Colonic mucosa (tissue), 4 donors: ENCODE data around the gene STON2. TPM values are rescaled to one million over a fixed set of nuclear protein-coding genes. Genes with fewer than 3 reads are reported as not detected.

Experiments used
- DNase-seq: peaks from one replicate; pipeline ENCODE4 v3.0.0-alpha.2; 2020
- H3K27ac ChIP-seq: fragments of 200-600 bp; one replicate; pipeline ENCODE4 v1.8.0; 2021
- H3K27me3 ChIP-seq: fragments of 200-600 bp; one replicate; pipeline ENCODE4 v1.8.0; 2021
- H3K36me3 ChIP-seq: fragments of 200-600 bp; one replicate; pipeline ENCODE4 v1.8.0; 2021
- H3K4me1 ChIP-seq: fragments of 200-600 bp; one replicate; pipeline ENCODE4 v1.8.0; 2021; ENCODE audit warnings: mild to moderate bottlenecking
- H3K4me3 ChIP-seq: fragments of 200-600 bp; one replicate; pipeline ENCODE4 v1.8.0; 2021
- H3K9ac ChIP-seq, 2 donors: one replicate each; pipeline ENCODE4 v1.7.0; 2013; ENCODE audit warnings: control low read depth in 2 of 2, low read depth in 2 of 2, low read length in 2 of 2
- H3K9me3 ChIP-seq: fragments of 200-600 bp; one replicate; pipeline ENCODE4 v1.8.0; 2021
- intact Hi-C: fragments of 100-400 bp; cut with DNase I; formaldehyde crosslinking; loops from one replicate; pipeline ENCODE4 v1.14.1; 2022
- total RNA-seq, 2 donors: library from RNA; stranded (reverse); fragmentation: NEBNext Ultra II Directional in 1 of 2; extraction: Animal tissue kit (Norgen Biotek cat#: 25700) in 1 of 2; gene quantifications; one replicate each; pipeline ENCODE4 v1.2.1, GENCODE V29; 2021
- TF ChIP-seq, protein P1 (sequence below): fragments of 200-600 bp; IDR thresholded peaks from one replicate; pipeline ENCODE4 v1.8.0; 2022; ENCODE audit warnings: antibody characterized with exemption, mild to moderate bottlenecking
- donor health status: healthy.
- donor health status: DM: no; HTN: no; CAD: no.
- donor health status: DM: no; HTN: no; CAD: no.

STON2 gene
- total RNA-seq, 2 donors from 2014 or later, result 12.7 to 15.1 TPM

DNA sequence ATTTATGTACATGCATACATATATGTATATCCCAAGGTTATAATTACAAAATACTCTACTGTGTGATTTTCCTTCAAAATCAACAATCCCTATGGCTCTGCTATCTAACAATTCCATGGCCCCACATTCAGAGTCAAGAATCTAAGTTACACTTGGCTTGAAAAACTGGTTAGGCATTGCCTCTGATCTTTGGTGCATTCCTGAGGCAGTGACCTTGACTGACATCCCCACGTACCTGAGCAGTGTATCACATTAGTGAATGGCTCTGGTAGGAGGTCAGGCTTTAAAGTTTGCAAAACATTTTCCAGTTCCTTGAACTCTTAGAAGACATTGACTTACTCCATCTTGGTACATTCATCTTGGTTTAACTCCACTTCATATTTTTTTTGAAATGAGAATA lies 8.5 kb upstream of the STON2 start:
- H3K27ac ChIP-seq, result no peak overlapping the region
- H3K9ac ChIP-seq, result no peak overlapping the region
- no peak for DNase-seq
- no peaks in the 10 kb centered on the region for H3K27me3 ChIP-seq
- no peaks in the 10 kb centered on the region for H3K9me3 ChIP-seq
- H3K4me1 ChIP-seq, result no peaks in the 10 kb centered on the region
- no peak overlapping the region for H3K4me3 ChIP-seq
- TF ChIP-seq, protein P1, sequence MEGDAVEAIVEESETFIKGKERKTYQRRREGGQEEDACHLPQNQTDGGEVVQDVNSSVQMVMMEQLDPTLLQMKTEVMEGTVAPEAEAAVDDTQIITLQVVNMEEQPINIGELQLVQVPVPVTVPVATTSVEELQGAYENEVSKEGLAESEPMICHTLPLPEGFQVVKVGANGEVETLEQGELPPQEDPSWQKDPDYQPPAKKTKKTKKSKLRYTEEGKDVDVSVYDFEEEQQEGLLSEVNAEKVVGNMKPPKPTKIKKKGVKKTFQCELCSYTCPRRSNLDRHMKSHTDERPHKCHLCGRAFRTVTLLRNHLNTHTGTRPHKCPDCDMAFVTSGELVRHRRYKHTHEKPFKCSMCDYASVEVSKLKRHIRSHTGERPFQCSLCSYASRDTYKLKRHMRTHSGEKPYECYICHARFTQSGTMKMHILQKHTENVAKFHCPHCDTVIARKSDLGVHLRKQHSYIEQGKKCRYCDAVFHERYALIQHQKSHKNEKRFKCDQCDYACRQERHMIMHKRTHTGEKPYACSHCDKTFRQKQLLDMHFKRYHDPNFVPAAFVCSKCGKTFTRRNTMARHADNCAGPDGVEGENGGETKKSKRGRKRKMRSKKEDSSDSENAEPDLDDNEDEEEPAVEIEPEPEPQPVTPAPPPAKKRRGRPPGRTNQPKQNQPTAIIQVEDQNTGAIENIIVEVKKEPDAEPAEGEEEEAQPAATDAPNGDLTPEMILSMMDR, result no peak
- no peaks in the 10 kb centered on the region for H3K36me3 ChIP-seq
- intact Hi-C loops, result no loop called here

- Histone ChIP-seq H3K27ac (no peak overlapping the region), H3K36me3 (no peaks in the 10 kb centered on the region), H3K4me3 (no peak overlapping the region), H3K4me1 (no peaks in the 10 kb centered on the region), H3K9me3 (no peaks in the 10 kb centered on the region), H3K9ac (no peak overlapping the region), H3K27me3 (no peaks in the 10 kb centered on the region)
- intact Hi-C loops, result no loop called here
- DNase-seq, result no peak
- TF ChIP-seq, protein P1, result no peak
Measured at GRCh38 chr14:81406863-81407262, 6.7 kb upstream of the STON2 start.

GRCh38 chr14:81402123-81402495 lies 2.0 kb upstream of the STON2 start:
- H3K27me3 ChIP-seq, result no peaks in the 10 kb centered on the region
- DNase-seq, result no peak
- H3K9me3 ChIP-seq, result no peaks in the 10 kb centered on the region
- no peak overlapping the region for H3K9ac ChIP-seq
- no peaks in the 10 kb centered on the region for H3K4me1 ChIP-seq
- intact Hi-C loops, result no loop called here
- H3K4me3 ChIP-seq, result no peak overlapping the region
- no peaks in the 10 kb centered on the region for H3K36me3 ChIP-seq
- H3K27ac ChIP-seq, result no peak overlapping the region
- TF ChIP-seq, protein P1, result no peak

DNA sequence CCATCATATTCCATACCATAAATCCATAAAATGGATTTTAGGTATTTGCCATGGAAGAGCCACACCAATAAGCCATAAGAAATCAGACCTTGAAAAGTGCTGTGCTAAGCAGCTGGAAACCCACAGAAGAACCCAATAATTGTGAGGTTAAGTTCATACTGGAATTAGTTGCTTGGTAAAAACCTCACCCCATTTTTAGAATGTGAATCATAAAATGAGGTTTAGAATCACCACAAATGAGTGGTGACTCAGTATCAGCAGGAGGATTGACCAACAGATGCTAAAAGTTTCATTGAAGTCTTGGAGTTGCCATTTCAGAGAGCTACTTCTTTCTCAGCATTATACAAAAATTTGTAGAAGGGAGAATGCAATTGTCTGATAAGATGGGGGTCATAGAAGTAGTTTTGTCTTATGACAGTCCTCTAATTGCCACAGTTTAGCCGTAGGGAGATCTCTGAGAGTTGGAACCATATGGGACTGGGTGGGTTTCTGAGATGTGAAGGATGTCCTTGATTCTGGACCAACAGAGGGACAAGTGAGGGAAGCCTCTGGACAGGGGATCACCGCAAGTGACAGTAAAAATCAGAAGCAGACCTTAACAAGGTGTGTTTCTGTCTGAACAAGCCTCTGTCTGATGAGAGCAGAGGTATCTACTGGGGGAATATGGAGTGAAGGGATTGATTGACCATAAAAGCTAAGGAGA lies 1.4 kb upstream of the STON2 start:
- intact Hi-C loops, result no loop called here
- no peak for DNase-seq
- Histone ChIP-seq H3K9me3 (no peaks in the 10 kb centered on the region), H3K4me3 (no peak overlapping the region), H3K36me3 (no peaks in the 10 kb centered on the region), H3K9ac (no peak overlapping the region), H3K27ac (no peak overlapping the region), H3K4me1 (no peaks in the 10 kb centered on the region), H3K27me3 (no peaks in the 10 kb centered on the region)
- TF ChIP-seq, protein P1, result no peak

GRCh38 chr14:81400852-81401251 lies 728 bp upstream of the STON2 start:
- DNase-seq, result peak; percentile 70
- H3K4me3 ChIP-seq, result no peak overlapping the region
- H3K27ac ChIP-seq, result no peak overlapping the region
- no peaks in the 10 kb centered on the region for H3K27me3 ChIP-seq
- TF ChIP-seq, protein P1, result no peak
- no peak overlapping the region for H3K9ac ChIP-seq
- H3K4me1 ChIP-seq, result no peaks in the 10 kb centered on the region
- intact Hi-C loops, result no loop called here
- H3K36me3 ChIP-seq, result no peaks in the 10 kb centered on the region
- no peaks in the 10 kb centered on the region for H3K9me3 ChIP-seq
